SIG-M5 treated with dmso at 0.1 percent for 504 hours (cell line): ENCODE measurements around the gene C11orf86.

Experiments used
- DNase-seq: peaks from one replicate; lab custom pipeline; 2025; ENCODE audit not compliant: unreplicated experiment; lab: John Stamatoyannopoulos, UW

C11orf86 gene

GRCh38 chr11:66966351-66966750, 8.8 kb upstream of the C11orf86 start:
- no peak for DNase-seq

GRCh38 chr11:66967670-66968425, 7.3 kb upstream of the C11orf86 start:
- DNase-seq = no peak

GRCh38 chr11:66969584-66970225, 5.4 kb upstream of the C11orf86 start:
- no peak for DNase-seq

GRCh38 chr11:66970371-66970806, 4.7 kb upstream of the C11orf86 start:
- DNase-seq = no peak

- DNase-seq = peak; percentile 95
Observed at GRCh38 chr11:66970807-66971442, 4.2 kb upstream of the C11orf86 start.

GRCh38 chr11:66971488-66971887, 3.6 kb upstream of the C11orf86 start:
- no peak for DNase-seq

GRCh38 chr11:66973956-66974580, 1.0 kb upstream of the C11orf86 start:
- no peak for DNase-seq

GRCh38 chr11:66975405-66976027, 412 bp downstream of the C11orf86 start:
- DNase-seq = no peak

GRCh38 chr11:66976028-66976467, 944 bp downstream of the C11orf86 start:
- DNase-seq = no peak

GRCh38 chr11:66976925-66977324, 1.8 kb downstream of the C11orf86 start:
- no peak for DNase-seq

GRCh38 chr11:66978229-66978628, 3.1 kb downstream of the C11orf86 start:
- DNase-seq = no peak

- DNase-seq = no peak
Observed at GRCh38 chr11:66978717-66979116, 3.6 kb downstream of the C11orf86 start.

- DNase-seq = no peak
Observed at GRCh38 chr11:66979336-66979980, 4.4 kb downstream of the C11orf86 start.

GRCh38 chr11:66981976-66982578, 7.0 kb downstream of the C11orf86 start:
- peak; percentile 77 for DNase-seq

- DNase-seq = no peak
Observed at GRCh38 chr11:66983275-66983924, 8.3 kb downstream of the C11orf86 start.

GRCh38 chr11:66985508-66986177, 10.5 kb downstream of the C11orf86 start:
- DNase-seq = no peak

GRCh38 chr11:66986178-66986545, 11.1 kb downstream of the C11orf86 start:
- DNase-seq = no peak

- DNase-seq = no peak
Observed at GRCh38 chr11:66987158-66987620, 12.1 kb downstream of the C11orf86 start.
